Umbilical cord (tissue), 2 donors: ENCODE data around the gene FCHSD2. TPM values are rescaled to one million over a fixed set of nuclear protein-coding genes. Genes with fewer than 3 reads are reported as not detected.
"Not testable (repeated sequence)": the region's sequence is repeated elsewhere in the genome, so short reads cannot be mapped to it uniquely, and the experiment has no call there.

Experiments used
- DNase-seq: peaks from one replicate; pipeline ENCODE4 v3.0.0-alpha.2; 2015; ENCODE audit warnings: low spot score
- total RNA-seq: library from RNA; depleted of rRNA; stranded (reverse); fragments of >200 nt; gene quantifications from one replicate; pipeline ENCODE4 v1.2.3, GENCODE V29; 2014; ENCODE audit warnings: low replicate concordance; ENCODE audit not compliant: insufficient read depth

Gene FCHSD2
- total RNA-seq, 1 donor from 2014 or later: 40.7 TPM

DNA sequence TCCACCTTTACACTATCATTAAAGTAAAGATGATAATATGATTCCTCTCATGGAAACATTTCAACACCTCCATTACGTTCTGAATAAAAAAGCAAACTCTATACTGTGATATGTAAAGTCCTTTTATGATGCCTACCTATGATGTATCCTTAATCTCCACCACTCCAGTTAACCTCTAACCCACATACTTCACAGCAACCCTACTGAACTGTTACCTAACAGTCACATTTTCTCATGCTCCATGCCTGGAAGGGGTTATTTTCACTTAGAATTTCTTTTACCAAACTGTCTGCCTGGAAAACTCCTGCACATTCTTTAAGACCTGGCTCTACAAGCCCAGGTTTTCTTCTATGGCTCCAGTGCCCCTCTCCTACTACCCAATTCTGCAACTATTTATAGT lies 129.1 kb downstream of the FCHSD2 start:
- DNase-seq: no peak

DNA sequence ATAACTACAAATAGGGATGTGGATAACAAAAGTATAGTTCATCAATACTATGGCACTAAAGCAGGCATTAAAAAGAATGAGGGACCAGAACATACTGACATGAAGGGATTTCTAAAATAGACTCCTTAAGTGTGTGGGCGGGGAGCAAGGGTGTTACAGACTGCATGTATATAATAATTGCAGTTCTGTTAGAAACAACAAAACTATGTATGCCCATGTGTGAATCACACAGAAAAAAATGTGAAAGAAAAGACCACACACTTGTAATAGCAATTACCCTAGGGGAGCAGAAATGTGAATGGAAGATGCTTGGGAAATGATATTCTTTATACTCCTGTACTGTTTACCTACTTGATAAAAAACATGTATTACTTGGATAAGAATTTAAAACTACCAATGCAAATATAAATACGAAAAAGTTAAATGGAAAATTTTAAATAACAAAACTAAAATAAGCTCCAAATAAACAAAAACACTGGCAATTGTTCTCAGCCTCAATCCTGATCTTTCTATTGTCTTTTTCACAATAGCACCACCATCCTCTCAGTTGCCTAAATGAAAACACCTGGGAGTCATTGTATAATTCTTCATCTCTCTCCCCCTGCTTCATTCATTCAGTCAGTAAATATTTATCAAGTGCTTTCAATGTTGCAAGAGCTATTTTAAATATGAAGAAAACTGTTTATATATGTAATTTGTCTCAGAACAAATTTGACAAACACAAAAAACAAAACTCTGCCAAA lies 129.8 kb downstream of the FCHSD2 start:
- DNase-seq: no peak

DNA sequence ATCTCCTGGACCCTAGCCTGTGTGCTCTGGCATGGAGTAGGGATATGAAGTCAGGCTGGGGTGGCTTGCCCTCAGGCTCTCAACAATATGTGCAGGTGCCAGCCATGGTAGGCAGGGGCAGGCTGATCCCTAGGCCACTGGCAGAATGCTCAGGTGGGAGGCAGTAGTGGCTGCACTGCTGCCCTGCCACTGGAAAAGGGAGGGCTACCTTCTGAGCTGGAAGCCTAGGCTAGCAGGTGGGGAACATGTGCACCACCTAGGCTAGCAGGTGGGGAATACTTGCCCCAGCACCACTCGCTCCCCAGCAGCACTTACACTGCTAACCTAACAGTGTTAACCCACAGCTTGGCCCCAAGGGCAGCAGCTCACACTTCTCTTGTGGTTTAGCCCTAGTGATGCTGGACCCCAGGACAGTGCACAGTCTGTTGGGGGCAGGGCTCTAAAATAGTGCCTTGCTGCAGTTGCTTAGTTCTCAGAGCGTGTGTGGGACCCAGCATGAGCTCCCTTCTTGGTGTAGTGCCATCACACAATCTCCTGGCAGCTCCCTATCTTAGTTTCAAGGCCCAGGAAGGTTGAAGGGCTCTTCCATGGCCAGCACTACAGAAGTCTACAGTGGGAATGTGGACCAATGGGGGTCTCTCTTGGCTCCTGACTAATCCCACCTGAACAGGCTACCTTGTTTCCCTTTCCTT lies 130.8 kb downstream of the FCHSD2 start:
- no peak for DNase-seq

DNA sequence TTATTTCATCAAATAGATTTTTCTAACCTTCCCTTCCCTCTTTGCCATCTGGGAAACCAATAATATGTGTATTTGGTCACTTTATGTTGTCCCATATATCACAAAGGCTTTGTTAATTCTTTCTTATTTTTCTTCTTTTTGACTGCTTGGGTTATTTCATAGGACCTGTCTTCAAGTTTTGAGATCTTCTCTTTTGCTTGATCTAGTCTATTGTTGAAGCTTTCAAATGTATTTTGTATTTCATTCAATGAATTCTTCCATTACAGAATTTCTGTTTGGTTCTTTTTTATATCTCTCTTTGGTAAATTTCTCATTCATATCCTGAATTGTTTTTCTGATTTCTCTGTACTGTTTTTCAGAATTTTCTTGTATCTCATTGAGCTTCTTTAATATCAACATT lies 132.1 kb downstream of the FCHSD2 start:
- no peak for DNase-seq

DNA sequence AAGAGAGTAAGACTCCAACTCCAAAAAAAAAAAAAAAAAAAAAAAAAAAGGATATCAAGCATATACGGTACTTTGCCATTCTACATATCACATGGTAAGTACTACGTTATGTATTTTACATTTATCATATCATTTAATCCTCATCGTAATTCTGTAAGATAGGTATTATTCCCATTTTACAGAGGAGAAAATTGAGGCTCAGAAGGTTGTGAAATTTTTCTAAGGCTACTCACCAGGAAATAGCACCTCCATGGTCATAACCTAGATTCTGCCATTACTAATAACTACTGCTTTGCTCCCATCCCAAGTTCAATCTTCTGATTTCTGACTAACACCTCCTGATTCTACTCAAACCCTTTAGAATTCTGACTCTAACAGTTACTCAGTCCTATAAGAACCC lies 138.0 kb downstream of the FCHSD2 start:
- DNase-seq: no peak

DNA sequence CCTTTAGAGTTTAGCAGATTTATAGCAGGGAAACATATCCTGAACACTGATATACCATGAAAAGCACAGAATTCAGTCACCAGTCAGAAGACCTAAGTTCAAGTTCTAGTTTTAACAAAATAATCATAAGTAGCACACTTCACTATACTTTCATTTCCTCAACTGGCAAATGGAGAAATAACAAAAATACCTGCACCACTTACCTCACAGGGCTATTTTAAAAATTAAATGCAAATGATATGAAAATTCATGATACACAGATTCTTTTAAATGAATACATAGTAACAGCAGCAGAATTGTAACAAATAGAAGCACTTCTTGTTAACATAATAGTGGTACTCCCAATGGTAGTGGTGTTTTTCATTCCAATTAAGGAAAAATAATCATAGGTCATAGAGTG lies 139.0 kb downstream of the FCHSD2 start:
- no peak for DNase-seq

DNA sequence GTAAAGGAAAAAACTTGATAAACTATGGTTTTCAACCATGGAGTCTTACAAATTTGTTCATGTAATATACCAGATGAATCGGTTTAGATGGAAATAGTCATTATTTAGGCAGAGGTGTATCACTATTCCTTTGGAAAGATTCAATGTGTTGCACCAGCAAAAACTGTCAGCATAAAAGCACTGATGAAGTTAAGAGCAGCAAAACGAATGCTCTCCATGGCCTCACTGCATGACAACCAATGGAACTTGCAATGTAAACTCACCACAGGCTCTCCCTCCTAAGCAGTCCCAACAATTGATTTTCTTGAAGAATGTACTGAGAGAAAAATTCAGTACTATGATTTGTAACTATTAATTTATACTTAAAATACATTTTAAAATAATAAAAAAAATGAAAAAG lies 139.9 kb downstream of the FCHSD2 start:
- no peak for DNase-seq

DNA sequence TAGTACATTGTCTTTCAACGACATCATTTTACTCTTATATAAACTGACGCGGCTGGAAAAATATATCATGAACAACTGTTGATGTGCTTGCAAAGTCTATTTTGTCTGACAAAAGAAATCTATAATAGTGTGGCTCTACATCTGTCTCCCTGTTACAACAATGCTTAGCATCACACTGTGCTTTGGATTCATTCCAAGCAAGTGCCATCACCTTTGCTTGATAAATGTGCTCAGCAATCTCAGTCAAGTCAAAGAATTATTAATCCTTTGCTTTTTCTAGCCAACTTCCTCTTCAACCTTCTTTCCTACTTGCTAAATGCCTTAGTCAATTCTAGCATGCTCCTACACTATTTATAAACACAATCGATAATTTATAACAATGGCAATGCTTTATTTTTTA lies 140.5 kb downstream of the FCHSD2 start:
- DNase-seq: no peak

DNA sequence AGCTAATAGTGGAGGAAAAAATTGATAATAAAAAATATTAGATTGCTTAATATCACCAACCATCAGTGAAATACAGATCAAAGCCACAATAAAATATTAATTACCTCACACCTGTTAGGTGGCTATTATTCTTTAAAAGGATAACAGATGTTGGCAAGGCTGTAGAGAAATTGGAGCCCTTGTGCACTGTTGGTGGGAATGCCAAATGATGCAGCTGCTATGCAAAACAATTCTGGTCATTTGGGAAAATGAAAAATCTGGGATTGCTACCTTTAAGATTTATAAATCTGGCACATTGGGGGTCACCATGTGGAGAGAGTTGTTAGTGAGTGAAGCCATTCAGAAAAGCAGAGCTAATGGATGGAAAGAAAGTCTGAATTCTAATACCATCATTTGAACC lies 143.4 kb downstream of the FCHSD2 start:
- DNase-seq: no peak

DNA sequence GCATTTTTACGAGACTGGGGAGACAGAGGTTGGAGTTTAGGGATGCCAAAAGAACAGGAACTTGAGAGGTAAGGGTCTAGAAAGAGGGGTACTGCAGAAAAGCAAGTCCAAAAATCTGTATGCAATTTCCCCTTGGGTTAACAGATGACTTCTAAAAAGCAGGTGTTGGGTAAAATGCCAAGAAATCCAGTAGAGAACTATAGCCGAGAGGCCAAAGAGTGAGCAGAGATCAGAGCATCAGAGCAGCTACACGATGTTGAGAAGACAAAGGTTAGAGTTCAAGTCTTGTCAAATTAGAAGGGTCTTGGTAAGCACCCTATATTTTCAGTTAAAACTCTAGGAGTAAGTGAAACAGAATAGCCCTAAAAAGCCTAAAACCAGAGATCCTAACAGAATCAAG lies 145.2 kb downstream of the FCHSD2 start:
- DNase-seq: no peak

DNA sequence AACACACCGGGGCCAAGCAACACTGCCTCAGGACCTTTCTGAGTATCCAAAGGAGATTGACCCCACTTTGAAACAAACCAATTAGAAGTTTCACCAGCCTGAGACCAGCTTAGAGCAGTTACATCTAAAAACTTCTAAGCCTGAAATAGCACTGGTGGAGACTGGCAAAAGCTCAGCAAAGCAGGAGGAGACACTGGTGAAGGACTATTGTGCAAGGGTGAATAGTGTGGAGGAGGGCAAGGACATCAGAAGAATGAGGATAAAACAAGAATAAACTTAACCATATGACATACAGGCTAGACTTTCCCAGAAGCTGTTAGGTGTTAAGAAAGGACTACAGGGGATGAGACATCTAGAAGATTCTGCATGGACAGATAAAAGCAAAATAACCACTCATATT lies 152.4 kb downstream of the FCHSD2 start:
- no peak for DNase-seq

DNA sequence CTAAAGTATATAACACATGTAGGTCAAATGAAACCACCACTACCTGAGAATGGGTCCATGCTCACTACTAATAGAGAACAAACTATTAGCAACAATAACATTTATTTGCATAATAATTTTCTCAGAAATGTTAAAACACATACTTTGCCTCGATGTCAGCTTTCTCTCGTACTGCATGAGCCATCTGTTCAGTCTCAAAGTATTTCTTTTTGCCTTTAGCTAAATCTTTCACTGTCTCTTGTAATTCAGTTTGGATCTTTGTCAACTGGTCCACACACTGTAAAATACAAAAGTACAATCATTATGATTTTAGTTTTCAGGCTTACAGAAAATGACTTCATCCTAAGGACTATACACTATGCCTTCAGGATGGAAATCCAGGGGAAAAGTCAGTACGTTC lies 153.3 kb downstream of the FCHSD2 start:
- DNase-seq: peak; percentile 56

DNA sequence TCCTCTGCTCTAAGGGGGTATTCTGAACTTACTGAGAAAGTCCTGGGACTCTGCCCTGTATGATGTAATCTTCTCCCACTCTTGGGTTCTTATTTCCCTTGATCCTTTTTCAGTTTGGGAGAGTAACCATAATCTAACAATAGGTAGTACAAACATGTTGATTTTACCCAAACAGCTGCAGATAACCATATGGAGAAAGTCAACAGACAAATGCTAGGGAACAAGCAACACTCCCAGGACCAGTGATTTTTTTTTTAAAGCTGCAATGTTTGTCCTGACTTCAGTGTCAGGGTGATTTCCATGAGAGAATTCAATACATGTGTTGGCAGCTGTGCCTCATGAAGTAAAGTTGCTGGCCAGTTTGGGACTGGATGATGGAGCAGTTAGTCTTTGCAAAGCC lies 156.5 kb downstream of the FCHSD2 start:
- DNase-seq: no peak

DNA sequence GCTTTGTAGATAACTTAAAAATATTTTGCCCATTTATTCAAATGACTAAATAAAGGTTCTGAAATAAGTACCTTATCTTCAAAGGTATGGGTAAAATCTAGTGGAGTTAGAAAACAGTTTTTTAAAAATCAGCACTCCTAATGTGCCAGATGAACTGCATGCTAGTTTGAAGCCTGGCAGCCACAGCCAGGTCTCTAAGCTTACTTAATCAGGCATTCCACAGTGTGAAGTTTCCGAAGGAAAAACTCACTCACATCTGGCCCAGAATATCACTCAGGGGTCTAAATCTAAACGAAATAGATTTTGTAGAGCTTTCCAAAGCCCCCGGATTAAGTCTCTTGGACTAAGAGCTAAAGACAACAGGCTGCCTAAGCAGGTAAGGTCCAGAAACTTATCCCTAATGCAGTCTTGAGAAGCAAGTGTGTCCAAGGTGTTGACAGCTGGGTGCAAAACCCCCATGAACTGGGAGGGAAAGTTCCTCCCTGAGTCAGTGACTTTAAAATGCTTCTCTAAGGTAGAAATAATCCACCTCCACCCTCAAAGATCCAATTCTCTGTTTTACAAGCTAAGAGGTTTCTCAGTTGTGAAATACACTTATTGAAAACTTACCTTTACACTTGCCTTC lies 157.6 kb downstream of the FCHSD2 start:
- DNase-seq: peak; percentile 47

DNA sequence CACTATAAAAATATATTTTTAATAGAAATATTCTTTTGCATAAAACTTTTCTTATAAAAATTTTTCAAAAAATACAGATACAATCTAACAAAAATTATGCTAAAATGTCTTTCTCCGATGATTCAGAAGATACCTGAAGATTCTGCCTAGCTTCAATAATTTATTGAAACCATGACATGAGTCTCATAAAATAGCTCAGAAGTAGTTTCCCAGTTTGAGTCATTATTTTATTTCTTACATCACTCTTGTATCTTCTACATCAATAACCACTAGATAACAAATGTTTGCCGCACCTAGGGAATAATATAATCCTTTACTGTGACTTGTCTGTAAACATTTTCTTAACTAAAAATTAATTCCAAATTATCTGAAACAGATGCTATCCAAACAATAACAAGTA lies 158.6 kb downstream of the FCHSD2 start:
- no peak for DNase-seq

DNA sequence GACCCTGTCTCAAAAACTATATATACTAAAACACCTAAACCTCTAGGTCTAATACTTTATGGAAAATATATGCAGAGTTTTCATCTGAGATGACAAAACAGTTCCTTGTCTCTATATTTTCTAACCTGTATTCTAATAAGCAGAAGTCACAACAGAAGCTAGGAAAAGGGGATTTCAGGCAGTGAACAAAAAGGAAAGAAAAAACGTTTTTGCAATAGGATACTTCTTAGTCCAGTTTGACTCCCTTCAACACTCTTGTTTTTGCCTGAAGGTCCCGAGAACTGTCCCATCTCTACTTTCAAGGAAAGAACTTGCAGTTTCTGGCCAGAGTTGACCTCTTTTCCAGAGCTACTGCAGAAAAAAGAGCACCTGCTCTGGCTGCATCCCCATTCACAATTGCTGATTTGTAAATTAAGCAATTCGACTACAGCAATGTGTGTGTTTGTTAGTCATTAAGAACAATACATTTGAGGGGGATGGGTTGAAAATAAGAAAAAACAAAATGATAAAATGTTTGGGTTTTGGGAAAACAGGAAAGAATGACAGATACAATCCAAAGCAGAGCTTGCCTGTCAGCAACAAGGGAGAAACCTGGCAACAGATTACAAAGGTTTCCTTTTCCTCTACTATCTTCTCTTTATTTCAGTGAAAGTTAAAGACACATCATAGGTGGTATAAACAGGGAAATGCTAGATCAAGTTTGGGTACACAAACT lies 160.0 kb downstream of the FCHSD2 start:
- DNase-seq: no peak

DNA sequence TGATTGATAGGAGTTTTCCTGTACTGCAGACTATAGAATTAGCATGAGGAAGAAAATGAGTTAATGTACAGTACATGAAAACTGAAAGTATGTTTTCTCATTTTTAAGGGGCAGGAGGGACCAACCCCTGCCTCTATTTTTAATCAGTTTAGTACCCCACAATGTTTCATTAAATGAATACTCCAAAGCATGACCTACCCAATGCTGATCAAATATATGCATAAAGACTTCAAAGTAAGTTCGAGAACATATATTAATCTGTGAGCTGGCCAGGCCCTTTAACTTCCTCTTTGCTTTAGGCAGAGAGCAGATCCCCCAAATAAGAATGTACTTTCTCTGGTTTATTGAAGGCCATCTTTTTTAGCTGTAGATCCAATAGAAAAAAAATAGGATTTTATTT lies 161.0 kb downstream of the FCHSD2 start:
- DNase-seq: no peak

DNA sequence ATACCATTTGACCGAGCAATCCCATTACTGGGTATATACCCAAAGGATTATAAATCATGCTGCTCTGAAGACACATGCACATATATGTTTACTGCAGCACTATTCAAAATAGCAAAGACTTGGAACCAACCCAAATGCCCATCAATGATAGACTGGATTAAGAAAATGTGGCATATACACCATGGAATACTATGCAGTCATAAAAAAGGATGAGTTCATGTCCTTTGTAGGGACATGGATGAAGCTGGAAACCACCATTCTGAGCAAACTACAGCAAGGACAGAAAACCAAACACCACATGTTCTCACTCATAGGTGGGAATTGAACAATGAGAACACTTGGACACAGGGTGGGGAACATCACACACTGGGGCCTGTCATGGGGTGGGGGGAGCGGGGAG lies 164.3 kb downstream of the FCHSD2 start:
- not testable (repeated sequence) for DNase-seq

DNA sequence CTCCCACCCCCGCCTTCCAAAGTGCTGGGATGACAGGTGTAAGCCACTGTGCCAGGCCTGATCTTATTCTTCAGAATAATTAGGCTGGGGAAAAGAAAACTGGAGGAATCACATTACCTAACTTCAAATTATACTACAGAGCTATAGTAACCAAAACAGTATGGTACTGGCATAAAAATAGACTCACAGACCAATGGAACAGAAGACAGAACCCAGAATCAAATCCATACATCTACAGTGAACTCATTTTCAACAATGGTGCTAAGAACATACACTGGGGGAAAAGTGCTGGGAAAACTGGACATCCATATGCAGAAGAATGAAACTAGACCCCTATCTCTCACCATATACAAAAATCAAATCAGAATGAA lies 165.6 kb downstream of the FCHSD2 start:
- not testable (repeated sequence) for DNase-seq

DNA sequence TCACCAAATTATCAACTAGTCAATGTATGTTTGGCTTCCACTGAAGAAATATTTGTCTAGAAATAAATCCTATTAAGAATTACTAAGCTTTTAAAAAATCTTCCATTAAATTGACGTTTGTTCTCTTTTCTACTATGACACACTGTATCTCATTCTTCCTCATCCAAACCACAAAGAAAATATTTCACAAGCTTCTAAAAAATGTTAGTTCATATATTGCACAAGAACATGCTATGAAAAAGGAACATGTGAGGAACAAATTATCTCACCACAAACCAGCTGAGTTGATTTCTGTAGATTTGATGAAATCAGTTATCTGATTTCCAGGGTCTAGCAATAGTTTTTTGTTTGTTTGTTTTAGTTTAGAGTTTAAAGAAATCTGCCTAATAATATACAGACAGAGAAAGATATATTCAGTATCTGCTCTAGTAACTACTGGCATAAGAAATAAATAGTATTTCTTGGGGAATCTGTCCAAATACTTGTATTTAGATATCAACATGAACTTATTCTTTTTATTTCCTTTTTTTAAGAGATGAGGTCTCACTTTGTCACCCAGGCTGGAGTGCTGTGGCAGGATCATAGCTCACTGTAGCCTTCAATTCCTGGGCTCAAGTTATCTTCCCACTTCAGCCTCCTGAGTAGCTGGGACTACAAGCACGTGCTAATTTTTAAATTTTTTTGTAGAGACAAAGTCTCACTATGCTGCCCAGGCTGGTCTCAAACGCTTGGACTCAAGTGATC lies 166.2 kb downstream of the FCHSD2 start:
- peak; percentile 76 for DNase-seq

DNA sequence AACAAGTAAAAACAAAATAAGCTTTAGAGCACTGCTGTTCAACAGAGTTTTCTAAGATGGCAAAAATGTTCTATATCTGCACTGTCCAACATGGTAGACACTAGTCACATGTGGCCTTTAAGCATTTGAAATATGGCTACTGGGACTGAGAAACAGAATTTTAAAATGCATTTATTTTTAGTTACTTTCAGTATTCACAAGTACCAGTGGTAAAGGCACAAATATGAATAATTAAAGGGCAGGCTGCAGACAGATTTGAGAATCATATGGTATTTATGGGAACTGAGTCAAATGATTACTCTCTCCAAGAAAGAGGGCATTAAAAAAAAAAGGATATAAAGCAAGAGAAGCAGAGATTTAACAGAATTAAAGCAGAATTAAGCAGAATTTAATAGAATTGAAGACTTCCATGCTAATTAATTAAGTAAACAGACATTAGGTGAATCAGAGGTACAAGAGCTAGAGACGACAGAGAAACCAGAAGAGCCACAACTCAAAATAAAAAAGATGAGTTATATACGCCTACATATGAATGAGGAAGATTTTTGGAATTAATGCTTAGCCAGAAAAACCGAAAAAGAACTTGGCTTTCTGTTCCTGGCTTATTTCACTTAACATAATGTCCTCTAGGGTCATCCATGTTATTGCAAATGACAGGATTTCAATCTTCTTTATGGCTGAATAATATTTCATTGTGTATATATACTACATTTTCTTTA lies 167.5 kb downstream of the FCHSD2 start:
- DNase-seq: no peak
